HEK293T (cell line): Measurements from ENCODE around the gene ANKFN1.

Experiments
- ELF4 ChIP-seq: fragments of 450-650 bp; IDR thresholded peaks from 2 replicates; pipeline ENCODE4 v1.6.1; 2017; ENCODE audit warnings: antibody characterized with exemption
- FOXA1 ChIP-seq: fragments of 450-650 bp; IDR thresholded peaks from 2 replicates; pipeline ENCODE4 v1.6.1; 2016; ENCODE audit warnings: mild to moderate bottlenecking
- FOXK2 ChIP-seq: fragments of 450-650 bp; IDR thresholded peaks from 2 replicates; pipeline ENCODE4 v1.6.1; 2016; ENCODE audit warnings: mild to moderate bottlenecking
- FOXM1 ChIP-seq: fragments of 450-650 bp; IDR thresholded peaks from 2 replicates; pipeline ENCODE4 v1.6.1; 2017; ENCODE audit warnings: mild to moderate bottlenecking, borderline replicate concordance
- HDGF ChIP-seq: fragments of 450-650 bp; IDR thresholded peaks from 2 replicates; pipeline ENCODE4 v1.6.1; 2017; ENCODE audit warnings: antibody characterized with exemption, borderline replicate concordance
- LEF1 ChIP-seq: fragments of 450-650 bp; IDR thresholded peaks from 2 replicates; pipeline ENCODE4 v1.6.1; 2017; ENCODE audit warnings: mild to moderate bottlenecking, borderline replicate concordance
- SP1 ChIP-seq: fragments of 450-650 bp; IDR thresholded peaks from 2 replicates; pipeline ENCODE4 v1.6.1; 2017
- SUZ12 ChIP-seq: fragments of 450-650 bp; IDR thresholded peaks from 2 replicates; pipeline ENCODE4 v1.6.1; 2016; ENCODE audit warnings: mild to moderate bottlenecking
- TARDBP ChIP-seq: fragments of 450-650 bp; IDR thresholded peaks from 2 replicates; pipeline ENCODE4 v1.6.1; 2016

DNA sequence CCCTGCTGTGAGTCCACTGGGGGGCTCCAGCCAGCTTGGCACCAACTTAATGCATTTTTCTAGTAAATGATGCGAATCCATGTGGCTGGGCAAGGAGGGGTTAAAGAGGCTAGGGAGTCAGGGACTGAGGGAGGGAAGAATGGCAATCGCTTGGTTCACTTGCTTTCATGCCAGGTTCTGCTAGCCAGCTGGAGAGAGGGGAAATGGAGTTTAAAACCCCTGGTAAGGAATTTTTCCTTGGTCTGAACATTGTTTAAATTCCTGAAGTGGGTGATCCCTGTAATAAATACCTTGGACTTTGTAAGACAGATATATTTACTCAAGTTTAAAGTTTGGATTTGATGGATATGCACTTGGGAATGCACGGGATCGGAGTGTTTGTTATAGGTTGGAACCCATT lies 22.8 kb downstream of the ANKFN1 start:
- no peak for TF ChIP-seq FOXA1
- no peak for TF ChIP-seq SUZ12
- no peak for TF ChIP-seq TARDBP
- TF ChIP-seq LEF1: no peak
- TF ChIP-seq SP1: no peak
- no peak for TF ChIP-seq HDGF
- no peak for TF ChIP-seq ELF4
- TF ChIP-seq FOXK2: no peak
- TF ChIP-seq FOXM1: no peak
